OCI-LY3 (cell line): ENCODE data around the gene PAXX.

Source experiments
- CTCF ChIP-seq: fragments of 200-600, 300-600 bp; sonication (generic); IDR thresholded peaks from 2 replicates; pipeline ENCODE4 v1.5.1; 2014; ENCODE audit warnings: antibody characterized with exemption, low read length, low read depth
- EZH2phosphoT487 ChIP-seq: fragments of 200-600 bp; shearing (Covaris generic); IDR thresholded peaks from 2 replicates; pipeline ENCODE4 v1.6.1; 2018; ENCODE audit warnings: antibody characterized with exemption, mixed run types, low read depth

GRCh38 chr9:136945333-136946227 lies 46.6 kb upstream of the PAXX start:
- TF ChIP-seq CTCF (no peak), EZH2phosphoT487 (no peak)
